WTC11 (cell line): ENCODE results near the gene CLTB. TPM values are rescaled to one million over a fixed set of nuclear protein-coding genes. Genes with fewer than 3 reads are reported as not detected.

Source experiments
- ATAC-seq: fragments of 200-7000 bp; cut with Tn5 transposase; 2 replicates; pipeline ENCODE4 v1.10.0; 2021; ENCODE audit warnings: mild to moderate bottlenecking, moderate library complexity
- CTCF ChIA-PET: fragments of 300-600 bp; sonication (Branson Sonifier 250); formaldehyde crosslinking; loops from one replicate; lab custom pipeline; 2021; ENCODE audit warnings: antibody characterized with exemption; lab: Charles Lee
- POLR2A ChIA-PET: fragments of 350-600 bp; sonication (Branson Sonifier 250); formaldehyde crosslinking; loops from one replicate; lab custom pipeline; 2021; ENCODE audit warnings: antibody characterized with exemption; lab: Charles Lee
- DNase-seq: peaks from one replicate; pipeline ENCODE4 v3.0.0; 2021; ENCODE audit warnings: low spot score
- H3K27ac Mint-ChIP-seq: 2 replicates; pipeline ENCODE4 v1.8.0; 2021; ENCODE audit warnings: mixed read lengths
- H3K27me3 Mint-ChIP-seq: 2 replicates; pipeline ENCODE4 v1.8.0; 2021; ENCODE audit warnings: low read depth, mild to moderate bottlenecking, moderate library complexity, mixed read lengths
- H3K36me3 Mint-ChIP-seq: 2 replicates; pipeline ENCODE4 v1.8.0; 2021; ENCODE audit warnings: mixed read lengths
- H3K4me1 Mint-ChIP-seq: 2 replicates; pipeline ENCODE4 v1.8.0; 2022; ENCODE audit warnings: mixed read lengths
- H3K4me3 Mint-ChIP-seq: 2 replicates; pipeline ENCODE4 v1.8.0; 2021; ENCODE audit warnings: mild to moderate bottlenecking, moderate library complexity, mixed read lengths
- H3K9me3 Mint-ChIP-seq: 2 replicates; pipeline ENCODE4 v1.8.0; 2021; ENCODE audit warnings: mixed read lengths
- EMX1 ChIP-seq: fragments of 250-450 bp; sonication (Bioruptor Pico); IDR thresholded peaks from 2 replicates; pipeline ENCODE4 v1.8.0; 2021; ENCODE audit warnings: mild to moderate bottlenecking
- RELA ChIP-seq: sonication (generic); formaldehyde crosslinking; IDR thresholded peaks from 2 replicates; pipeline ENCODE4 v1.8.1; 2022; ENCODE audit warnings: missing genetic modification reagents, mild to moderate bottlenecking, borderline replicate concordance
- SP1 ChIP-seq: sonication (generic); formaldehyde crosslinking; conservative IDR thresholded peaks from 2 replicates; pipeline ENCODE4 v1.8.1; 2022; ENCODE audit warnings: missing genetic modification reagents
- ZNF317 ChIP-seq: sonication (generic); formaldehyde crosslinking; IDR thresholded peaks from 2 replicates; pipeline ENCODE4 v1.8.1; 2023; ENCODE audit warnings: low read depth, mild to moderate bottlenecking, moderate library complexity, missing genetic modification reagents, borderline replicate concordance
- microRNA-seq: library from miRNA; unstranded; fragments of <30 nt; microRNA quantifications from one replicate; pipeline ENCODE4 v1.2.0, GENCODE V29; 2022; ENCODE audit warnings: borderline number of aligned reads
- total RNA-seq: library from RNA; stranded (reverse); gene quantifications from 3 replicates; pipeline ENCODE4 v1.2.3, GENCODE V29; 2021
- TF ChIP-seq, protein P1 (sequence below): sonication (generic); formaldehyde crosslinking; IDR thresholded peaks from 2 replicates; pipeline ENCODE4 v1.8.1; 2023; ENCODE audit warnings: mild to moderate bottlenecking, moderate library complexity, missing genetic modification reagents

CLTB gene
- total RNA-seq, 1 experiment from 2014 or later: 33.8 TPM

DNA sequence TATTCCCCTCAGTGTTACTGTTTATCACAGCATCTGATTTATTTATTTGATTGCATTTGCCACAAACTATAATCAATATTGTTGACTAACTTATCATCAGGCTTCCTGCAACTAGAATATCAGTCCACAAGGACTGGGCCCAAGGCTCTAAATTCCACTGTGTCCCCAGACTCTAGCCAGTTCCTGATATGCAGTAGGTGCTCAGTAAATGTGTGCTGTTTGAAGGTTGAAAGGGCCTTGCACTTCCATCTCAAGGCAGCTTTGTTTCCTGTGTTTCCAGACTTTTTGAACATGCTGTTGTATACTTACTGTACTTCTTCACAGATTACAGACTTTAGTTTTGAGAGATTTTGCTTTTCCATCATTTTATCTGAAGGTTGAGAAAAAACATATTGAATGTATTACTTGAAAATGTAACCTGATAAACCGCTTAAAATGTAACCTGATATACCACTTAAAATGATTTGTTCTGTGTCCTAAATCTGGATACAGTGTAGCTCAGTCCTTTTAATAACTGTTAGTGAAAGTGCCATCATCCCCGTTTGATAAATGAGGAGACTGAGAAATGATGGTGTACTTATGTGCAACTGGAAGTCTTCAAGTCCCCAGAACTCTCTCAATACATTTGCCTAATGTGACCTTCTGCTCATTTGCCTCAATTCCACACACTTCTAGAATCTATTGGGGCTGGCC lies 73.4 kb downstream of the CLTB start:
- H3K4me1 Mint-ChIP-seq: no peaks in the 10 kb centered on the region
- H3K9me3 Mint-ChIP-seq: no peaks in the 10 kb centered on the region
- H3K27ac Mint-ChIP-seq: no peak overlapping the region
- H3K36me3 Mint-ChIP-seq: peaks cover 24% of the 10 kb centered on the region
- no peak overlapping the region for H3K4me3 Mint-ChIP-seq
- DNase-seq: no peak
- CTCF ChIA-PET: no interaction called here
- POLR2A ChIA-PET: no interaction called here
- TF ChIP-seq EMX1 (CRISPR knock-in tag): no peak
- TF ChIP-seq RELA (CRISPR knock-in tag): no peak
- TF ChIP-seq, protein P1, sequence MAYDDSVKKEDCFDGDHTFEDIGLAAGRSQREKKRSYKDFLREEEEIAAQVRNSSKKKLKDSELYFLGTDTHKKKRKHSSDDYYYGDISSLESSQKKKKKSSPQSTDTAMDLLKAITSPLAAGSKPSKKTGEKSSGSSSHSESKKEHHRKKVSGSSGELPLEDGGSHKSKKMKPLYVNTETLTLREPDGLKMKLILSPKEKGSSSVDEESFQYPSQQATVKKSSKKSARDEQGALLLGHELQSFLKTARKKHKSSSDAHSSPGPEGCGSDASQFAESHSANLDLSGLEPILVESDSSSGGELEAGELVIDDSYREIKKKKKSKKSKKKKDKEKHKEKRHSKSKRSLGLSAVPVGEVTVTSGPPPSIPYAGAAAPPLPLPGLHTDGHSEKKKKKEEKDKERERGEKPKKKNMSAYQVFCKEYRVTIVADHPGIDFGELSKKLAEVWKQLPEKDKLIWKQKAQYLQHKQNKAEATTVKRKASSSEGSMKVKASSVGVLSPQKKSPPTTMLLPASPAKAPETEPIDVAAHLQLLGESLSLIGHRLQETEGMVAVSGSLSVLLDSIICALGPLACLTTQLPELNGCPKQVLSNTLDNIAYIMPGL (CRISPR knock-in tag): no peak
- TF ChIP-seq SP1 (CRISPR knock-in tag): no peak
- no peak for TF ChIP-seq ZNF317 (CRISPR knock-in tag)
- ATAC-seq: no peak
- H3K27me3 Mint-ChIP-seq: no peaks in the 10 kb centered on the region

Small RNAs within 50 kb of the gene (microRNA-seq; reads per million reads assigned to microRNA genes)
- not detected for gene MIR1271

Other genes starting within 250 kb of the CLTB start
- 16.8 to 18.8 TPM (median 17.9 TPM) in 3 replicates for gene SIMC1, start 178.1 kb downstream of the CLTB start, total RNA-seq
- 92.7 to 111 TPM (median 103 TPM) in 3 replicates for gene KIAA1191, start 54.8 kb downstream of the CLTB start, total RNA-seq
- gene ARL10, start 51.1 kb downstream of the CLTB start, total RNA-seq: 6.8 to 11.4 TPM (median 10.9 TPM) in 3 replicates
- 51.7 to 57.7 TPM (median 52.1 TPM) in 3 replicates for gene NOP16, start 27.9 kb downstream of the CLTB start, total RNA-seq
- 98.2 to 112 TPM (median 108 TPM) in 3 replicates for gene HIGD2A, start 27.8 kb downstream of the CLTB start, total RNA-seq
- 31.9 to 32.9 TPM (median 32.1 TPM) in 3 replicates for gene FAF2, start 31.8 kb upstream of the CLTB start, total RNA-seq
- 204 to 233 TPM (median 216 TPM) in 3 replicates for gene RNF44, start 120.9 kb upstream of the CLTB start, total RNA-seq
- gene CDHR2, start 132.8 kb upstream of the CLTB start, total RNA-seq: 0.44 to 1.1 TPM (median 0.63 TPM) in 3 replicates
- 5.4 to 8.5 TPM (median 5.8 TPM) in 3 replicates for gene GPRIN1, start 193.6 kb upstream of the CLTB start, total RNA-seq
- 6.8 to 13.4 TPM (median 9.6 TPM) in 3 replicates for gene SNCB, start 214.0 kb upstream of the CLTB start, total RNA-seq
- gene EIF4E1B, start 214.1 kb upstream of the CLTB start, total RNA-seq: 0.74 to 1.3 TPM (median 1.1 TPM) in 3 replicates
- gene TSPAN17, start 230.9 kb upstream of the CLTB start, total RNA-seq: 45.7 to 47.8 TPM (median 46.1 TPM) in 3 replicates